Measurements from ENCODE around the gene HDHD3.
A peak's percentile ranks its signal among the peaks of the same experiment; 100 is the strongest.

Gene HDHD3

GRCh38 chr9:113361304-113362018, 15.3 kb downstream of the HDHD3 start:
- DNase-seq = no peak

- DNase-seq = no peak
These were observed 16.4 kb downstream of the HDHD3 start for GRCh38 chr9:113360242-113360842.

- DNase-seq = no peak
These were observed 17.4 kb downstream of the HDHD3 start for GRCh38 chr9:113359385-113359784.

GRCh38 chr9:113356686-113357292, 20.0 kb downstream of the HDHD3 start:
- DNase-seq = no peak

- no peak for DNase-seq
These were observed 21.7 kb downstream of the HDHD3 start for GRCh38 chr9:113355040-113355596.

- DNase-seq = no peak
These were observed 24.4 kb downstream of the HDHD3 start for GRCh38 chr9:113352411-113352810.

- DNase-seq = no peak
These were observed 24.8 kb downstream of the HDHD3 start for GRCh38 chr9:113352006-113352405.

GRCh38 chr9:113350937-113351336, 25.8 kb downstream of the HDHD3 start:
- no peak for DNase-seq

- DNase-seq = no peak
These were observed 26.6 kb downstream of the HDHD3 start for GRCh38 chr9:113350107-113350661.

- no peak for DNase-seq
These were observed 27.2 kb downstream of the HDHD3 start, which contains the start of gene BSPRY for GRCh38 chr9:113349445-113350094. TSS of gene BSPRY (plus strand) at chr9:113349541. CDS start at chr9:113349580, 39 bp downstream.

GRCh38 chr9:113349066-113349444, 27.7 kb downstream of the HDHD3 start:
- no peak for DNase-seq

GRCh38 chr9:113348437-113348836, 28.3 kb downstream of the HDHD3 start:
- no peak for DNase-seq

GRCh38 chr9:113345671-113346070, 31.1 kb downstream of the HDHD3 start:
- no peak for DNase-seq

GRCh38 chr9:113345190-113345589, 31.6 kb downstream of the HDHD3 start:
- DNase-seq = no peak

- DNase-seq = no peak
These were observed 33.0 kb downstream of the HDHD3 start for GRCh38 chr9:113343732-113344231.

GRCh38 chr9:113341712-113342410, 34.9 kb downstream of the HDHD3 start:
- DNase-seq = no peak

- peak; percentile 37 for DNase-seq
These were observed 36.6 kb downstream of the HDHD3 start, which contains the start of gene WDR31 for GRCh38 chr9:113340011-113340699. TSS of gene WDR31 (minus strand) at chr9:113340275. CDS start at chr9:113332022, 8,253 bp downstream.

GRCh38 chr9:113337714-113338113, 39.1 kb downstream of the HDHD3 start:
- no peak for DNase-seq

- no peak for DNase-seq
These were observed 45.0 kb downstream of the HDHD3 start for GRCh38 chr9:113331780-113332179.

- no peak for DNase-seq
These were observed 48.6 kb downstream of the HDHD3 start for GRCh38 chr9:113328045-113328782.

- DNase-seq = no peak
These were observed 50.6 kb downstream of the HDHD3 start for GRCh38 chr9:113326230-113326629.
